Heart left ventricle (tissue), 16 donors: ENCODE data around the gene RNH1. TPM values are rescaled to one million over a fixed set of nuclear protein-coding genes. Genes with fewer than 3 reads are reported as not detected.

ENCODE experiments used
- ATAC-seq, 4 donors: fragments of 200-7000 bp; cut with Tn5 transposase; one replicate each; pipeline ENCODE4 v1.9.1; 2020 to 2022; ENCODE audit warnings: moderate library complexity in 4 of 4, mild to moderate bottlenecking in 3 of 4, moderate number of reproducible peaks in 1 of 4
- DNase-seq, 5 donors: peaks; one replicate each; pipeline ENCODE4 v3.0.0-alpha.2; 2020
- H3K27ac ChIP-seq, 12 donors: fragments of 200-600 bp; sonication (generic) in 4 of 12; one replicate each; pipeline versions ENCODE4 v1.5.0 to v1.8.0; 2016 to 2022; ENCODE audit warnings: mild to moderate bottlenecking in 2 of 12
- H3K27me3 ChIP-seq, 9 donors: fragments of 200-600 bp; sonication (generic) in 2 of 9; one replicate each; pipeline versions ENCODE4 v1.5.1 to v1.8.0; 2016 to 2022; ENCODE audit warnings: mild to moderate bottlenecking in 3 of 9
- H3K36me3 ChIP-seq, 9 donors: fragments of 200-600 bp; sonication (generic) in 2 of 9; one replicate each; pipeline versions ENCODE4 v1.5.0 to v1.8.0; 2018 to 2022; ENCODE audit warnings: mild to moderate bottlenecking in 2 of 9
- H3K4me1 ChIP-seq, 12 donors: fragments of 200-600 bp; sonication (generic) in 4 of 12; one replicate each; pipeline versions ENCODE4 v1.5.0 to v1.8.0; 2016 to 2022; ENCODE audit warnings: mild to moderate bottlenecking in 3 of 12
- H3K4me3 ChIP-seq, 12 donors: fragments of 200-600 bp; sonication (generic) in 4 of 12; one replicate each; pipeline versions ENCODE4 v1.5.0 to v1.8.0; 2017 to 2022; ENCODE audit warnings: mild to moderate bottlenecking in 9 of 12, moderate library complexity in 4 of 12
- H3K9me3 ChIP-seq, 12 donors: fragments of 200-600 bp; sonication (generic) in 4 of 12; one replicate each; pipeline versions ENCODE4 v1.5.0 to v1.8.0; 2016 to 2022; ENCODE audit warnings: mild to moderate bottlenecking in 1 of 12
- POLR2A ChIP-seq, 2 donors: fragments of 450-650 bp; IDR thresholded peaks; one replicate each; pipeline ENCODE4 v1.6.1; 2017; ENCODE audit warnings: antibody characterized with exemption in 2 of 2, mild to moderate bottlenecking in 2 of 2, moderate library complexity in 2 of 2
- WGBS, 4 donors: extraction: QIAGEN DNeasy Blood & Tissue Kit in 2 of 4; methylation state at CpG; one replicate each; pipeline versions ENCODE4 v1.1.5 to v1.1.7; 2013 to 2018; 5-methylcytosine and 5-hydroxymethylcytosine counted together
- intact Hi-C, 10 donors: fragments of 100-400 bp; cut with DNase I; formaldehyde crosslinking; loops; one replicate each; pipeline versions ENCODE4 v1.11.1 to v1.14.2; 2022
- polyA plus RNA-seq, 2 donors: library from polyadenylated mRNA; stranded (reverse); fragments of 200-250 nt; gene quantifications; one replicate each; pipeline ENCODE4 v1.2.3, GENCODE V29; 2013
- total RNA-seq, 9 donors: library from RNA; depleted of rRNA in 2 of 9; stranded (reverse); fragments of >200 nt in 2 of 9; fragmentation: NEBNext Ultra II Directional in 3 of 9; extraction: Animal tissue kit (Norgen Biotek cat#: 25700) in 3 of 9; gene quantifications; one replicate each; pipeline versions ENCODE4 v1.1.0 to v1.2.4, GENCODE V29; 2016 to 2023
- TF ChIP-seq, protein P1 (sequence below), 12 donors: fragments of 200-600 bp; sonication (generic) in 4 of 12; IDR thresholded peaks; one replicate each; pipeline versions ENCODE4 v1.5.0 to v1.8.0; 2018 to 2022; ENCODE audit warnings: antibody characterized with exemption in 12 of 12, mild to moderate bottlenecking in 5 of 12
- donor health status: ischemic (EF 13 %, LVEDD 7.1; RV severe dilation, severe dysfunction).
- donor health status: healthy with polysubstance abuse.
- donor health status: DM: no; HTN: yes; CAD: no.
- donor health status: DM: no; HTN: no; CAD: no.
- donor health status: ischemic (EF 25% LVEDD 6.9; RV normal size, moderate dysfunction).
- donor health status: ischemic (EF 25% LVEDD 5.7; RV mildly dilated, moderate dysfunction).
- donor health status: healthy.
- donor health status: DM: yes; HTN: yes; CAD: no.
- donor health status: ischemic (EF 35%, LVEDD 5.7; RV mildly dilated, moderate dysfunction).
- donor health status: nonischemic (EF 11% LVEDD 7.7; RV severe dilation, severe dysfunction).
- donor health status: DM: yes; HTN: yes; CAD: no.
- donor health status: PGD.
- donor health status: ischemic (EF 29% LVEDD 5.4; RV normal size, mild dysfunction).
- donor health status: nonischemic (EF 23%, LVEDD 6.1; RV moderate dilation, normal function).

The RNH1 gene
- total and polyA plus RNA-seq, 11 donors: 58.2 to 247 (median 158) TPM

DNA sequence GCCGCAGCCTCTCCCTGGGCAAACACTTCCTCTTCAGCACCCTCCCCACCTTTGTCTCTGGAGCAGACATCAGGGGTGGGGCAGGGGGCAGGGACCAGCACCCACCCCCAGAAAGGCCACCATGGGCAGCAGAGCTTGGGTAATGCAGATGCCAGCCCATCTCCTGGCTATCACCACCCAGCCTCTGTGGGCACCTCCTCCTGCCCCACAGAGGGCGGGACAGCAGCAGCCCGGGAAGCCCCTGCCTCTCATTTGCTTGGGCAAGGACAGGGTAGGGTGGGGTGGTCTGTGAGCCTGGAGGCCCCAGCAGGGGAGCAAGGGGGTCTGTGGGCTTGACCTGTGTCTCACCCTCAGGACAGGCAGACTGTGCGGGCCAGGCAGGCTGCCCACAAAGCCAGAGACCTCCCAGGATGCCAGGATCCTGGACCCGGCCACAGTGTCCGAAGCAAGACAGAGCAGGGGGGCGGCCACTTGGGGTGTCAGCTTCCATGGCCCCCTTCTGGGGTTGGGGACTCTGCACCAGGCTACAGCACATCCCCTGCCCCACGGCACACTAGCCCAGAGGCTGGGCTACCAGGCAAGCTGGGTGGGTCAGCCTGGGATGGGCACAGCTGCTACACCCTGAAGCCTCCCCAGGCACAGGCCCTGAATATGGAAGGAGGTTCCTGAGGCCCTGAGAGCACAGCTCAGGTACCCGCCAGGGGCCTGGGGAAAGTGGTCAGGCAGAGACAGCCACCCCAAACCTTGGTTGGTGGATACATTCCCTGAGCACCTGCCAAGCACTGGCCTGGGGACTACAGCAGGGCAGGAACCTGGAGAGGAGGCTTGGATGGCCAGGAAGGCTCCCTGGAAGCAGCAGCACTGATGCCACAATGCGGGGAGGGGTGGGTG, 4.5 kb downstream of the RNH1 start:
- WGBS, 4 donors: 79 to 89% (median 81%) methylated on average over 5 to 10 of the region's 10 CpGs
- Histone ChIP-seq H3K4me1 (peaks cover 8 to 87% (median 50%) of the 10 kb centered on the region in 12 donors), H3K36me3 (peaks cover 0 to 45% (median 42%) of the 10 kb centered on the region in 9 donors), H3K27ac (peak overlapping the region in 10 of 12 donors; percentile 22 to 100 (median 81)), H3K4me3 (peak overlapping the region in 2 of 12 donors; percentile 63 to 95), H3K27me3 (no peaks in the 10 kb centered on the region), H3K9me3 (no peaks in the 10 kb centered on the region)
- intact Hi-C loops: loop anchor here in 5 of 10 donors (5.0 to 10.0 kb wide), 5 partner anchors 35 to 298 kb away; partner anchors contain the start of genes PTDSS2 (in 2 of the 5), BET1L (in 1 of the 5), IFITM2 (in 1 of the 5) and RIC8A (in 1 of the 5)
- ATAC-seq: no peak
- no peak for TF ChIP-seq POLR2A (IDR thresholded peaks at IDR 0.05)
- TF ChIP-seq, protein P1, sequence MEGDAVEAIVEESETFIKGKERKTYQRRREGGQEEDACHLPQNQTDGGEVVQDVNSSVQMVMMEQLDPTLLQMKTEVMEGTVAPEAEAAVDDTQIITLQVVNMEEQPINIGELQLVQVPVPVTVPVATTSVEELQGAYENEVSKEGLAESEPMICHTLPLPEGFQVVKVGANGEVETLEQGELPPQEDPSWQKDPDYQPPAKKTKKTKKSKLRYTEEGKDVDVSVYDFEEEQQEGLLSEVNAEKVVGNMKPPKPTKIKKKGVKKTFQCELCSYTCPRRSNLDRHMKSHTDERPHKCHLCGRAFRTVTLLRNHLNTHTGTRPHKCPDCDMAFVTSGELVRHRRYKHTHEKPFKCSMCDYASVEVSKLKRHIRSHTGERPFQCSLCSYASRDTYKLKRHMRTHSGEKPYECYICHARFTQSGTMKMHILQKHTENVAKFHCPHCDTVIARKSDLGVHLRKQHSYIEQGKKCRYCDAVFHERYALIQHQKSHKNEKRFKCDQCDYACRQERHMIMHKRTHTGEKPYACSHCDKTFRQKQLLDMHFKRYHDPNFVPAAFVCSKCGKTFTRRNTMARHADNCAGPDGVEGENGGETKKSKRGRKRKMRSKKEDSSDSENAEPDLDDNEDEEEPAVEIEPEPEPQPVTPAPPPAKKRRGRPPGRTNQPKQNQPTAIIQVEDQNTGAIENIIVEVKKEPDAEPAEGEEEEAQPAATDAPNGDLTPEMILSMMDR (IDR thresholded peaks at IDR 0.05): no peak
- peak in 1 of 5 donors; percentile 30 for DNase-seq

DNA sequence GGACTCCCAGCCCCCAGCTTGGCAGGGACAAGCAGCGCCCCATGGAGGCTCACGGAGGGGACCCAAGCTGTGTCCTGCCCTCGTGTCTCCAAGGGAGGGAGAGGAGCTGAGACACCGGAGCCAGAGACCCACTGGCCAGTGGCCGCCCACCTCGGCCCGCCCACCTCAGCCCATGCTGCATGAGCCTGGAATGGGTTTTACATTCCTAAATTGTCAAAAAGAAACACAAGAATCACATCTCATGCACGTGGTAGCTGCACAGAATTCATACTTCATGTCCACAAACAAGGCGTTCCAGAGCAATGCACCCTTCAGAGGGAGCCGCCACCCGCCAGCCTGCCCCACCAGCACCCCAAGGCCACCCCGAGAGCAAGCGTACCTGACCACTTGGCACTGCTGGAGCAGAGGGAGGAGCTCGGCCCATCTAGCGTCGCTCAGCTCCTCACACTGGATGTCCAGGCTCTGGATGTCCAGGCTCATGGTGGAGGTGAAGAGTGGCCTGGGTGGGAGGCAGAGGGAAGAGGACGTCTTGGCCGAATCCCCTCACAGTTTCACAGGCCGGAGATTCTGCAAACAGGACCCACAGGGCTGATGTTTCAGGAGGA, 5.3 kb downstream of the RNH1 start:
- ATAC-seq (no peak), DNase-seq (peak in 1 of 5 donors; percentile 23)
- 74 to 90% (median 87%) methylated on average over 18 to 19 of the region's 19 CpGs for WGBS, 4 donors
- Histone ChIP-seq H3K9me3 (no peaks in the 10 kb centered on the region), H3K4me1 (peaks cover 8 to 84% (median 49%) of the 10 kb centered on the region in 12 donors), H3K4me3 (peak overlapping the region in 1 of 12 donors; percentile 15), H3K27me3 (no peaks in the 10 kb centered on the region), H3K27ac (peak overlapping the region in 10 of 12 donors; percentile 37 to 100 (median 79)), H3K36me3 (peaks cover 0 to 53% (median 49%) of the 10 kb centered on the region in 9 donors)
- intact Hi-C loops: loop anchor here in 5 of 10 donors (5.0 to 10.0 kb wide), 5 partner anchors 34 to 297 kb away; partner anchors contain the start of genes PTDSS2 (in 2 of the 5), BET1L (in 1 of the 5), IFITM2 (in 1 of the 5) and RIC8A (in 1 of the 5)
- TF ChIP-seq, protein P1 (IDR thresholded peaks at IDR 0.05): no peak
- no peak for TF ChIP-seq POLR2A (IDR thresholded peaks at IDR 0.05)

DNA sequence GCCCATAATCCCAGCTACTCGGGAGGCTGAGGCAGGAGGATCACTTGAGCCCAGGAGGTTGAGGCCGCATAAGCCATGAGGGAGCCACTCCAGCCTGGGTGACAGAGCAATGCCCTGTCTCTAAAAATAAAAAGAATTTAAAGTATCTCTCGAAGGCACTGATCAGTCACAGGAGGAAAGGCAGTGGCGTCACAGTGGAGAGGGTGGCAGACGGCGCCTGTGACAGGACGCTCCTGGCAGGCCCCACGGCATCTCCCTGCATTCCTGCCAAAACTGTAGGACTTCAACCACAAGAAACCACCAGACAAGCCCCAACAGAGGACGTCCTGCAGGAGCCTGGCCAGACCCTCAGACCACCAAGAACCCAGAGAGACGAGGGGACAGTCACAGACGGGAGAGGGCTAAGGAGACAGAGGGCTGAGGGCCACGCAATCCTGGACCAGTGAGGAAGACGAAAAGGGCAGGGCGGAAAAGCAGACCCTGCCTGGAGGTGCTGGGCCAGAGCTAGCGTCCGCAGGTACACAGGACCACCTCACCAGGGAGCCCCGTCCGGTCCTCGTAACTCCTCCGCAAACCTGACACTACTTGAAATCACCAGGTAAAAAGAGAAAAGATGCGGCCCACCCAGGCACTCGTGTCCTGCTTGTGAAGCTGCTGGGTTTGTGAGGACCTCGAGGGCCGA, 5.9 kb downstream of the RNH1 start:
- Histone ChIP-seq H3K9me3 (no peaks in the 10 kb centered on the region), H3K4me3 (no peak overlapping the region), H3K4me1 (peaks cover 8 to 84% (median 49%) of the 10 kb centered on the region in 12 donors), H3K27ac (peak overlapping the region in 11 of 12 donors; percentile 1 to 77 (median 52)), H3K36me3 (peaks cover 0 to 59% (median 54%) of the 10 kb centered on the region in 9 donors), H3K27me3 (no peaks in the 10 kb centered on the region)
- TF ChIP-seq, protein P1 (IDR thresholded peaks at IDR 0.05): no peak
- no peak for TF ChIP-seq POLR2A (IDR thresholded peaks at IDR 0.05)
- intact Hi-C loops: loop anchor here in 5 of 10 donors (5.0 to 10.0 kb wide), 5 partner anchors 34 to 296 kb away; partner anchors contain the start of genes PTDSS2 (in 2 of the 5), BET1L (in 1 of the 5), IFITM2 (in 1 of the 5) and RIC8A (in 1 of the 5)
- DNase-seq (peak in 2 of 5 donors; percentile 55 to 79), ATAC-seq (peak; percentile 23 to 47 (median 30))
- 75 to 83% (median 79%) methylated on average over 22 to 24 of the region's 24 CpGs for WGBS, 4 donors
